Pancreas (tissue), 10 donors: ENCODE measurements around the gene POLR1C. TPM values are rescaled to one million over a fixed set of nuclear protein-coding genes. Genes with fewer than 3 reads are reported as not detected.
"Not testable (repeated sequence)": the region's sequence is repeated elsewhere in the genome, so short reads cannot be mapped to it uniquely, and the experiment has no call there.

Source experiments
- ATAC-seq, 4 donors: fragments of 200-7000 bp; cut with Tn5 transposase; one replicate each; pipeline versions ENCODE4 v1.8.0 to v1.9.1; 2020; ENCODE audit warnings: mild to moderate bottlenecking in 4 of 4, moderate library complexity in 4 of 4
- DNase-seq, 6 donors: peaks; one replicate each; pipeline ENCODE4 v3.0.0-alpha.2; 2020
- FAIRE-seq: peaks from 2 replicates; lab custom pipeline; 2012; peaks lifted over from hg19 to GRCh38; lab: Jason Lieb, UNC
- H3K27ac ChIP-seq, 4 donors: fragments of 200-600 bp; sonication (generic); 1 replicate in 3 of 4; 2 replicates in 1 of 4; pipeline versions ENCODE4 v1.5.0 to v1.8.0; 2020
- H3K27me3 ChIP-seq, 4 donors: fragments of 200-600 bp; one replicate each; pipeline ENCODE4 v1.8.0; 2021
- H3K36me3 ChIP-seq, 3 donors: fragments of 200-600 bp; sonication (generic) in 1 of 3; one replicate each; pipeline versions ENCODE4 v1.5.0 to v1.8.0; 2020 to 2021
- H3K4me1 ChIP-seq, 3 donors: fragments of 200-600 bp; one replicate each; pipeline ENCODE4 v1.8.0; 2021
- H3K4me3 ChIP-seq, 4 donors: fragments of 200-600 bp; sonication (generic) in 2 of 4; one replicate each; pipeline versions ENCODE4 v1.5.0 to v1.8.0; 2020 to 2021
- H3K9me3 ChIP-seq, 4 donors: fragments of 200-600 bp; one replicate each; pipeline ENCODE4 v1.8.0; 2021
- WGBS, 2 donors: extraction: QIAGEN DNeasy Blood & Tissue Kit; methylation state at CpG; one replicate each; pipeline ENCODE4 v1.1.7; 2013; 5-methylcytosine and 5-hydroxymethylcytosine counted together
- intact Hi-C, 3 donors: fragments of 100-400 bp; cut with DNase I; formaldehyde crosslinking; loops; one replicate each; pipeline versions ENCODE4 v1.11.1 to v1.14.2; 2022
- polyA plus RNA-seq, 2 donors: library from polyadenylated mRNA; stranded (reverse); fragments of 200-250 nt; gene quantifications; one replicate each; pipeline ENCODE4 v1.2.3, GENCODE V29; 2013
- total RNA-seq, 6 donors: library from RNA; stranded (reverse); fragmentation: NEBNext Ultra II Directional in 4 of 6; extraction: Animal tissue kit (Norgen Biotek cat#: 25700) in 4 of 6; gene quantifications; one replicate each; pipeline versions ENCODE4 v1.2.1 to v1.2.4, GENCODE V29; 2021 to 2023
- TF ChIP-seq, protein P1 (sequence below), 4 donors: fragments of 200-600 bp; sonication (generic) in 3 of 4; IDR thresholded peaks; one replicate each; pipeline versions ENCODE4 v1.5.0 to v1.8.0; 2021; ENCODE audit warnings: antibody characterized with exemption in 4 of 4
- donor health status: healthy with polysubstance abuse.
- donor health status: DM: no; HTN: no; CAD: no; lungs with moderate emphysema.
- donor health status: DM: no; HTN: no; CAD: no.
- donor health status: control.
- donor health status: control.
- donor health status: Bipolar disorder and iron deficiency.
- donor health status: DM: yes; HTN: yes; CAD: no.
- donor health status: DM: no; HTN: no; CAD: no.
- donor health status: DM: no; HTN: no; CAD: no.
- donor health status: DM: yes; HTN: yes; CAD: no.

Gene POLR1C
- total and polyA plus RNA-seq, 8 donors, result 10.2 to 31.3 (median 18.8) TPM

- FAIRE-seq, result no peak
- no peak overlapping the region for H3K27ac ChIP-seq
These were observed 22.1 kb upstream of the POLR1C start for GRCh38 chr6:43494766-43495165.

DNA sequence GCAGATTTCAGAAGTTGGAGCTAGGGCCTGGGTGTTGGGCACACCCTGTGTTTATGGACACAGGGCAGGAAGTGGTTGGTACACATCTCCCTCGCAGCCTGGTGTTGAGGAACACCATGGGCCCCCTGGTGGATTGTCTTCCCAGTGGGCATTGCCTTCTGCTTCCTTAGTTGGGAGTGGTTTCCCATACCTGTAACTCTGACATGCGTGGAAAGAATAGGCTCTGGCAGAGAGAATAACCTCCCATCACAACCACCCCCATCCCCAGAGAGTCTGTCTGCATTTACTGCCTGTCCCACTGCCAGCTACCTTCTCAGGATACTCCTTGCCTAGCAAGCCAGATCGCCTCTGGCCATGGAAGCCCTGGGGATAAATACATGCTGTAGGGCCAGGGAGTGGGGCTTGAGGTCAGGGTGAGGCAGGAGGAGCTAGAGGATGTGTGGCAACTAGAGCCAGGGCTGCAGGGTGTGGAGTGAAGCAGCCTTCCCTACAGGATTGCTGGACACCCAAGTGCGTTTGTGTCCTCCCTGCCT, 21.4 kb upstream of the POLR1C start:
- DNase-seq (no peak), FAIRE-seq (no peak), ATAC-seq (no peak)
- Histone ChIP-seq H3K4me3 (no peak overlapping the region), H3K4me1 (no peaks in the 10 kb centered on the region), H3K9me3 (no peaks in the 10 kb centered on the region), H3K27ac (no peak overlapping the region), H3K27me3 (no peaks in the 10 kb centered on the region), H3K36me3 (peaks cover 0 to 30% (median 13%) of the 10 kb centered on the region in 3 donors)
- TF ChIP-seq, protein P1, sequence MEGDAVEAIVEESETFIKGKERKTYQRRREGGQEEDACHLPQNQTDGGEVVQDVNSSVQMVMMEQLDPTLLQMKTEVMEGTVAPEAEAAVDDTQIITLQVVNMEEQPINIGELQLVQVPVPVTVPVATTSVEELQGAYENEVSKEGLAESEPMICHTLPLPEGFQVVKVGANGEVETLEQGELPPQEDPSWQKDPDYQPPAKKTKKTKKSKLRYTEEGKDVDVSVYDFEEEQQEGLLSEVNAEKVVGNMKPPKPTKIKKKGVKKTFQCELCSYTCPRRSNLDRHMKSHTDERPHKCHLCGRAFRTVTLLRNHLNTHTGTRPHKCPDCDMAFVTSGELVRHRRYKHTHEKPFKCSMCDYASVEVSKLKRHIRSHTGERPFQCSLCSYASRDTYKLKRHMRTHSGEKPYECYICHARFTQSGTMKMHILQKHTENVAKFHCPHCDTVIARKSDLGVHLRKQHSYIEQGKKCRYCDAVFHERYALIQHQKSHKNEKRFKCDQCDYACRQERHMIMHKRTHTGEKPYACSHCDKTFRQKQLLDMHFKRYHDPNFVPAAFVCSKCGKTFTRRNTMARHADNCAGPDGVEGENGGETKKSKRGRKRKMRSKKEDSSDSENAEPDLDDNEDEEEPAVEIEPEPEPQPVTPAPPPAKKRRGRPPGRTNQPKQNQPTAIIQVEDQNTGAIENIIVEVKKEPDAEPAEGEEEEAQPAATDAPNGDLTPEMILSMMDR (IDR thresholded peaks at IDR 0.05), result no peak
- 83 to 84% methylated on average over 4 of the region's 4 CpGs for WGBS, 2 donors
- intact Hi-C loops, result no loop called here

More at GRCh38 chr6:43494766-43495165, 22.1 kb upstream of the POLR1C start:
- Histone ChIP-seq H3K27me3 (no peaks in the 10 kb centered on the region), H3K4me1 (no peaks in the 10 kb centered on the region), H3K4me3 (no peak overlapping the region), H3K36me3 (peaks cover 0 to 23% (median 8%) of the 10 kb centered on the region in 3 donors), H3K9me3 (no peaks in the 10 kb centered on the region)
- TF ChIP-seq, protein P1 (IDR thresholded peaks at IDR 0.05), result no peak
- intact Hi-C loops, result no loop called here
- no peak for ATAC-seq
- WGBS, 2 donors, result 97 to 99% methylated on average over 4 of the region's 4 CpGs
- DNase-seq, result no peak

GRCh38 chr6:43496370-43497128, 20.3 kb upstream of the POLR1C start:
- ATAC-seq (peak in 3 of 4 donors; percentile 28 to 64 (median 42)), DNase-seq (no peak), FAIRE-seq (no peak)
- intact Hi-C loops, result no loop called here
- no peak overlapping the region for H3K27ac ChIP-seq
- no peak overlapping the region for H3K4me3 ChIP-seq
- WGBS, 2 donors, result 66 to 69% methylated on average over 18 of the region's 18 CpGs
- TF ChIP-seq, protein P1 (IDR thresholded peaks at IDR 0.05), result peak in 1 of 4 donors; percentile 10
- H3K36me3 ChIP-seq, result peaks cover 0 to 34% (median 13%) of the 10 kb centered on the region in 3 donors
- H3K9me3 ChIP-seq, result no peaks in the 10 kb centered on the region
- H3K27me3 ChIP-seq, result no peaks in the 10 kb centered on the region
- no peaks in the 10 kb centered on the region for H3K4me1 ChIP-seq

- DNase-seq, result no peak
- TF ChIP-seq, protein P1 (IDR thresholded peaks at IDR 0.05), result no peak
- FAIRE-seq, result no peak
- no peak for ATAC-seq
- intact Hi-C loops, result no loop called here
- H3K9me3 ChIP-seq, result no peaks in the 10 kb centered on the region
- no peak overlapping the region for H3K27ac ChIP-seq
- no peak overlapping the region for H3K4me3 ChIP-seq
- no peaks in the 10 kb centered on the region for H3K4me1 ChIP-seq
- 93 to 94% methylated on average over 6 of the region's 6 CpGs for WGBS, 2 donors
- H3K36me3 ChIP-seq, result peaks cover 0 to 34% (median 13%) of the 10 kb centered on the region in 3 donors
- no peaks in the 10 kb centered on the region for H3K27me3 ChIP-seq
These were observed 19.8 kb upstream of the POLR1C start for GRCh38 chr6:43497129-43497396.

DNA sequence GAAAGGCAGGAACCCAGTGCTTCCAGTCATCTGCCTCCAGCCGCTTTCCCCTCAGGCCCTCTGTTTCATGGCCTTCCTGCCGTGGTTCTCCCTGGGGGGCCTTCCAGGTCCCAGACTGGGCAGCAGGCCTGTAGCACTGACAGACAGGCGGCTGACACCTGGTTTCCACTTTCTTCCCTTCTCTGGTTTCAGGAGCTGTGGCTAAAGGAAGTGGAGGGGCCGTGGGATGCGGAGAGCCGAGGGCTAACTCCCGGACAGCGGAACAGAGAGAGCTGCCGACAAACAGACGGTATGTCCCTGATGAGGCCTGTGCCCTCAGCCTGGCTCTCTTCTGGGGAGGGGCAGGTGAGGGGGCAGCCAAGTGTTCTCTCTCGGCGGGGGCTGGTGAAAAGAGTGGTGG, 19.2 kb upstream of the POLR1C start:
- FAIRE-seq, result no peak
- no peak overlapping the region for H3K27ac ChIP-seq
- TF ChIP-seq, protein P1 (IDR thresholded peaks at IDR 0.05), result no peak

DNA sequence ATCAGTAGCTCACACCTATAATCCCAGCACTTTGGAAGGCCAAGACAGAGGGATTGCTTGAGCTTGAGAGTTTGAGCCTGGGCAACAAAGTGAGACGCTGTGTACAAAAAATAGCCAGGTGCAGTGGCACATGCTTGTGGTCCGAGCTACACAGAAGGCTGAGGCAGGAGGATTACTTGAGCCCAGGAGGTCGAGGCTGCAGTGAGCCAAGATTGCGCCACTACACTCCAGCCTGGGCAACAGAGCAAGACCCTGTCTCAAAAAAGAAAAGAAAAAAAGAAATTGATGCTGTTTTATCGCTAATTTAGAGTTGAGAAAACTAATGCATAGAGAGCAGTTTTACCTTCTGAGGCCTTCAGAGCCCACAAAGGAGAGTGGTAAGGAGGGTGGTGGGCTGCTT, 18.6 kb upstream of the POLR1C start:
- H3K27ac ChIP-seq, intact Hi-C loops, H3K9me3 ChIP-seq, DNase-seq, H3K4me3 ChIP-seq, ATAC-seq, H3K4me1 ChIP-seq, H3K27me3 ChIP-seq, FAIRE-seq: not testable (repeated sequence)
- peaks cover 0 to 39% (median 15%) of the 10 kb centered on the region in 3 donors for H3K36me3 ChIP-seq
- 92 to 94% methylated on average over 5 of the region's 5 CpGs for WGBS, 2 donors

More for the DNA sequence above, 19.2 kb upstream of the POLR1C start:
- Histone ChIP-seq H3K9me3 (no peaks in the 10 kb centered on the region), H3K4me1 (no peaks in the 10 kb centered on the region), H3K27me3 (no peaks in the 10 kb centered on the region), H3K36me3 (peaks cover 0 to 35% (median 15%) of the 10 kb centered on the region in 3 donors), H3K4me3 (no peak overlapping the region)
- DNase-seq, result no peak
- 92 to 94% methylated on average over 12 of the region's 12 CpGs for WGBS, 2 donors
- ATAC-seq, result no peak
- intact Hi-C loops, result no loop called here
